NCI-H128 (cell line): ENCODE data around the gene DCAF4.
"Not testable (repeated sequence)": the region's sequence is repeated elsewhere in the genome, so short reads cannot be mapped to it uniquely, and the experiment has no call there.

Experiments
- DNase-seq: peaks from one replicate; lab custom pipeline; 2025; ENCODE audit not compliant: unreplicated experiment; lab: John Stamatoyannopoulos, UW

The DCAF4 gene

DNA sequence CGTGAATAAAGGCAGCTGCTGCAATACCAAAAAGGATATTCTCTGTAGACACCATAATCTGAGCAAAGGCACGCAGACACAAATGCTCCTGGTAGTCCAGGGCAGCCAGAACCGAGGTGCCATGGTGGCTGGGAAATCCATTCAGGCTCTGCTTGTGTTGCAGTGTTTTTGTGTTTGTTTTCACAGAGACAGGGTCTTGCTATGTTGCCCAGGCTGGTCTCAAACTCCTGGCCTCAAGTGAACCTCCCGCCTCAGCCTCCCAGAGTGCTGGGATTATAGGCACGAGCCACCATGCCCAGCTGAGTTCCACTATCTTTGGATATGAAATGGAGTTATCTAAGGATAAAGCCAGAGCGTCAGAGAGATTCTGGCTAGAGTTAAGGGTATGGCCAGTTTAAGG lies 39.8 kb downstream of the DCAF4 start:
- no peak for DNase-seq

DNA sequence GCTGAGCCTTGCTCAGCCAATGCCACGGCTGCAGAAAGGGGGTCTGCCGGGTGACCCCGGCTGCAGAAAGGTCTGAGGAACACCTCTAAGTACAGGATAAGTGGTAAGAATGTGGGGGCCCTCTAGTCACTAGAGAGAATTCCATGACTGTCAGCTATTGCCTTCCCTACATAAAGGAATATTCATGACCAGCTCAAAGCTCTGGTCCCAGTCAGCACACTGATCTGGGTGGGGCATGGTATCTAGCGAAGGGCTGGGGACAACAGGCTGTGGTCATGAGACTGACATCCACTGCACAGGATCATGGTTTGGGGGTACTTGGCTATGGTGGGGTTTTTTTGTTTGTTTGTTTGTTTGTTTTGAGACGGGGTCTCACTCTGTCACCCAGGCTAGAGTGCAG lies 42.1 kb downstream of the DCAF4 start:
- DNase-seq: no peak

DNA sequence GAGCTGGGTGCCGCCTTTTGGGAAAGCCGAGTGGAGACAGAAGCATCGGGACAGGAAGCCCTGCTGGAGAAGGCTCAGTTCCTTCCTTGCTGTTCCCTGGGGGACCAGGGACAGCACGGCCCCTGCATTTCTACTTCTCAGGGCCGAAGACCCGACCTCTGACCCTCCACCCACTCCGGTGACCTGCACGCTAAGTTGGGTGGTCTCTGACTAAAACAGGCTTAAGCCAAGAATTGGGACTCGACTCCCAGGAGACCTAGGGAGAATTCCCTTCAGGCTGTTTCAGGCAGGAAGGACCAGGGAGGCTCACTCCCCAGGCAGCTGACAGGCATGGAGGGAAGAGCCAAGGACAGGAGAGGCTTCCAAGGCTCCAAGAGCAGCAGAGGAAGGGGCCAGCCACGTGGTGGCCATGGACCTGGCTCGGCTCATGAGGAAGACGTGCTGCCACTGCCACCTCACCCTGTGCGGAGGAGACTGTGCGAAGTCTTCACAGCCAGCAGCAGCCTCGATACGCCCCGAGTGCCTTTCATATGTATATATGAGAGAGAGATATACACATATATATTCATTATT lies 43.9 kb downstream of the DCAF4 start:
- no peak for DNase-seq

DNA sequence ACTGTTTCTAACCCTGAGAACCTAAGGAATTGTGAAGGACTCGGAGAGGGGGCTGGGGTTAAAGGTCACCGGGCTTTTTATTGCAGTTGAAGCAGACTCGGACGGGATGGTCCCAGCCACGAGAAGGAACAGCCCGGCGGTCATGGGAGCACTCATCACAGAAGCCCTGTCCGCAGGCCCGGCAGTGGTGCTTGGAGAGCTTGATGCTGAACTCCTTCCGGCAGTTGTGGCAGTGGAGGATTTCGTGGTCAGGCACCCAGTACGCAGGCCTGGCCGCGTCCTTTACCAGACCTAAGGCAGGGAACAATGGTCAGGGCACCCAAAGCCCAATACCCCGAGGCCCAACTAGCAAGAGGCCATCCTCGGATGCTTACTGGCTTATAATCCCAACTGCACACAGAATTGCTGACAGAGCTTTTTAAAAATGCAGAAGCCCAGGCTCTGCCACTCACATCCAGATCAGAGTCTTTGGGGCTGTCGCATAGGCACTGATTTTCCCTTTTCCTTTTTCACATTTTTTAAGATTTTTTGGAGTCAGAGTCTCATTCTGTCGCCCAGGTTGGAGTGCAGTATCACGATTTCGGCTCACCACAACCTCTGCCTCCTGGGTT lies 44.7 kb downstream of the DCAF4 start:
- DNase-seq: no peak

DNA sequence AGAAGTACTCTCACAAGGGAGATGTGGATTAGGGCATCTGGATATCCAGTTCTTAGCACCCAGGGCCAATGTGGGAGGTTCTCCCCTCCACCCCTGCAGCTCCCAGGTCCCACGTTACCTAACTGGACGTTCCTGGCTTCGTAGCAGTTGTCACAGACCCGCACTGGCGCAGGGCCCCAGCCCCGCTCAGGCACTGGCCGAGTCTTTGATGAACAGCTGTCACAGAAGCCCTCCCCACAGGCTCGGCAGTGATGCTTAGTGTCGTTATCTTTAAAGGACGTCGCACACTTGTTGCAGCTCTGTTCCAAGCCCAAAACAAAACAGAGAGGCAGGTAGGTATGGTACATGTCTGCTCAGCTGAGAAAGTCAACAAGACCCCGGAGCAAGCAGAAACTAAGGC lies 48.4 kb downstream of the DCAF4 start:
- DNase-seq: no peak

DNA sequence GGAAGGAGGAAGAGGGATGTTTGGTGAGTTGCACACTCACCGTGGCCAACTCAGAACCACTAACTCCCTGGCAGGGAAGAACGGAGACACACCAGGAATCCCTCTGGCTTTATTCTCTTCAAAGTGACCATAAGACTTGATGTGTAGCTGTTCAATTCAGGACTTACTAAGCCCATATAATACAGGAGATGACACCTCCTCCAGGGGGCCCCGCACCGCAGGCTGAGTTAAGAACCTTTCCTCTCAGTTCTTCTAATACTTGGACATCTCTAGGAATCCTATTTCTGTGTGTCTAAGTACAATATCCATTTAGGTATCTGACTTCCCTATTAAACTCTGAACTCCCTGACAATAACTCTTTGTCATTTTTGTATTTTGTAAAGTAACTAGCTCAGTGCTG lies 49.5 kb downstream of the DCAF4 start:
- no peak for DNase-seq

DNA sequence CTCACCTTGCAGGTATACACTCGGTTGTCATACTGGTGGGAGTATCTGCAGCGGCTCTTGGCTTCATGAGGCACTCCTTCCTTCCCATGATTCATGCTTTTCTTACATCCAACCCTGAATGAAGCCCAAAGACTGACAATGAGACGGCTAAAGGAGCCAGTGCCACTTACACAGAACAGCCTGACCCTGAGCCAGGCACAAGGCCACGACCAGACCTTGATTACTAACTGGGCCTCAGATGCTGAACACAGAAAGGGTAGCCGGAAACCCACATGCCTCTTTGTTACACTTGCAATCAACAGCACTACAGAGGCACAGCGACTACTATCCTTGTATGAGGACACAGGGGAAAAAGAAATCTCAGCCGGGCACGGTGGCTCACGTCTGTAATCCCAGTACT lies 52.6 kb downstream of the DCAF4 start:
- DNase-seq: no peak

DNA sequence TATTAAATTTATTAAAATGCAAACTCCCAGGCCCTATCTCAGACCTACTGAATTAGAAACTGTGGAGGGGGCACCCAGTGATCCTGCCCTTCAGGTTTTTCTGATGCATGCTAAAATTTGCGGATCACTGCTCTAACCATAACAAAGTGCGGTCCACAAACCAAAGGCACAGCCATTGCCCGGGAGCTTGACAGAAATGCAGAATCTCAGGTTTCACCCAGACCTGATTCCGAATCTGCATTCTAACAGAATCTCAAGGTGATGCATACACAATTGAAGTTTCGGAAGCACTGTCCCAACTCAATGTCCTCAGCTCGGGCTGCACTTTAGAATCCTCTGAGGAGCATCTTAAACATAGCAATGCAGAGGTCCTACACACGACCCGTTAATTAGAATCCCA lies 54.6 kb downstream of the DCAF4 start:
- DNase-seq: no peak

DNA sequence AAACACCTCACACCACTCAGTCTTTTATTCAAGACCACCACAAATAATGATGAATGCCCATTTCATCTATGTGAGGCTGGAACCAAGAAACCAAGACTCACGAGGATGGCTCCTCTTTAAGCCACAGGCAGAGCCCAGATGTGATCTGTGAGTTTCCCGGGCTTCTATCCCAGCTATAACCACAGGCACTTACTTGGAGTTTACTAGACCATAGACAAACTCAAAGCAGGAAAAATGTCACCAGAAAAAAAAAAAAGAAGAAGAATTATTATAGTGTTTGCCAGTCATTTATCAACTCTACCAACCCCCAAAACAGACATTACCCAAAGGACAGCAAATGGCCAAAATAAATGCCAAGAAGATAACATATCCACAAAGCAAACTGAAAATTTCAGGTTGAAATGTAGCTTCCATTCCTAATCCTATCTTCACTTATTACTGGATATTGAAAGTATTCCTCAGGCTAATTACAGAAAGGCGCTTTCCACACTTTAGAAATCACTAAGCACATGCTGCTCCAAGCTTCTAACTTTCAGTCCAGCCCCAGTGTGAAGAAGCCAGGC lies 56.0 kb downstream of the DCAF4 start:
- DNase-seq: no peak

DNA sequence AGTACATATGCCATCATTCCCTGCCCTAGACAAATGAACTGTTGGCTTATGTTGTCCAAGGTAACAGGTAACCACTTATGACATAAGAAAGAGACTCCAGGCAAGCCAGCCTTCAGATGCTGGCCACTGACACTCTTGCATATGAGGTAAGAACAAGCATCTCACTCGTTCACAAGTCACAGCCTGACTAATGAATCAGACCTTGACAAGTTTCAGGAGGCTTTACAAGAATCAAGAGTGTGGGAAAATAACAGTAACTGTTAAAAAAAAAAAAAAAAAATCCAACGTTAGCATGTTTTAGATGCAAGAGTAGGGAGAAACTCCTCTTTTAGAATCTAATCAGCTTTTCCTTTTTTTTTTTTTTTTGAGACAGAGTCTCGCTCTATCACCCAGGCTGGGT lies 60.0 kb downstream of the DCAF4 start:
- no peak for DNase-seq

DNA sequence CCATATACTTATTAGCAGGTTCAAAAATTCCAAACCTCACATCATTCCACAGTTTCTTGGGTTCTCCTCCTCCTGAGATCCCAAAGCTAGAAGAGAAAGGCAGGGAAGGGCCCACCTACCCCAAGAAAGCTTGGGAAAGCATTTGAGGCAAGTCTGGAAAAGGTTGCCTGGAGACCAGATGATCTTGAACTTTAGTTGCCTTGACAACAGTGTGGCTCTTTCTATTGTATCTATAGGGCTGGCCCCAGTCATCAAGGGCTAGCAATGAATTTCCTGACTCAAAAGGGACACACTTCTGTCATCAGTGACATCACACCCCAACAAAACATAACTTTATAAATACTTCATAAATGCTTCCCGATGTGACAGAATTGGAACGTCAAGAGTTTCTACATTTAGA lies 60.6 kb downstream of the DCAF4 start:
- DNase-seq: no peak

DNA sequence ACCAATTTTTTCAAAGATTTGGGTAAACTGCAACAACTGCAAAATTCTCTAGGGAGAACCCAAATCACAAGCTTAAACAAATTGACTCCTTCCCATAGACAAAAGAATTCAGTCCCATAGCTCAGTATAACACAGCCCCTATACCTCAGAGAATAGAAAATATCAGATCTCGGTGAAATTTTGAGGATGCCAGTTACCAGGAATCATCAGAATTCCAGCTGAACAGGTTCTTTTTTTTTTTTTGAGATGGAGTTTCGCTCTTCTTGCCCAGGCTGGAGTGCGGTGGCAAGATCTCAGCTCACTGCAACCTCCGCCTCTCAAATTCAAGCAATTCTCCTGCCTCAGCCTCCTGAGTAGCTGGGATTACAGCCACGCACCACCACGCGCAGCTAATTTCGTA lies 63.9 kb downstream of the DCAF4 start:
- DNase-seq: no peak

DNA sequence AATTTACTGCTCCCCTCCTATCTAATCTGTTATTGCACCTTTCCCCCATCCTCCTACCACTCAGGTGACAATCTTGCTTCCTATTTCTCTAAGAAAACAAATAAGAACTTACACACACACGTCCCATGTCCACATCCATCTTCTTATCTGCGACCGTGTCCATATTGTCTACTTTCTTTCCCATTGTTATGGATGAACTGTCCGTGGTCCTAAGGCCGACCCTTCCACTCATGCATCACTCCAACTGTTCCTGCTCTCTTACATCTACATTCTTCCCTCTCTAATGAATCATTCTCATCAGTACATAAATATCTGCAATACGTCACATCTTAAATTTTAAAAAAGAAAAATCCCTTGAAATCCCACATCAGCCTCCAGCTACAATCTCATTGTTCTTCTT lies 70.7 kb downstream of the DCAF4 start:
- DNase-seq: no peak

DNA sequence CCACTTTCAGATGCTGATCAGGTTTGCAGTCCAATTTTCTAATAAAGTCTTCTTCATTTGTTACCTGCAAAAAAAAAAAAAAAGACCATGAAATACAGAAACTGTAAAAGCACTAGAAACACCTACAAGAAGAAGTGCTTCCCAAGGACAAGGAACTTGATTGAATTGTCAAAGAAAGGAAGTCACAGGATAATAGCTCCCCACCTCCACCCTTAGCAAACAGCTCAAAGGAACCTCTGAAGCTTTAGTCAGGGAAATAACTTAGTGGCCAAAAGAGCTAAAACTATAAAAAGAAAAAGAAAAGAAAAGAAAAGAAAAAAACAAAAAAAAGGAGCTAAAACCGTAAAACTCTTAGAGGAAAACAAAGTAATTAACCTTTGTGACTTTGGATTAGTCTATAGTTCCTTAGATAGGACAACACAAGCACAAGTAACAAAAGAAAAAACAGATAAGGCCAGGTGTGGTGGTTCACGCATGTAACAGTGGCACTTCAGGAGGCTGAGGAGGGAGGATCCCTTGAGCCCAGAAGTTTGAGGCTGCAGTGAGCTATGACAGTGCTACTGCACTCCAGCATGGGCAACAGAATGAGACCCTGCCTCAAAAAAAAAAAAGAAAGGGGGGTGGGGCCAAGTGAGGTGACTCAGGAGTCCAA lies 72.1 kb downstream of the DCAF4 start:
- no peak for DNase-seq

DNA sequence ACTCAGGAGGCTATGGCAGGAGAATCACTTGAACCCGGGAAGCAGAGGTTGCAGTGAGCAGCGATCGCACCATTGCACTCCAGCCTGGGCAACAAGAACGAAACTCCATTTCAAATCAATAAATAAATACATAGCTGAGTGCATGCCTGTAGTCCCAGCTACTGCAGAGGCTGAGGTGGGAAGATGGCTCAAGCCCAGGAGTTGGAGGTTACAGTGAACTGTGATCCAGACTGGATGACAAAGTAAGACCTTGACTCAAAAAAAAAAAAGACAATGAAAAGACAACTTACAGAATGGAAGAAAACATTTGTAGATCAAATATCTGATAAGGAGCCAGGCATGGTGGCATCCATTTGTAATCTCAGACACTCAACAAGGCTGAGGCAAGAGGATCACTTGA lies 73.1 kb downstream of the DCAF4 start:
- DNase-seq: no peak

DNA sequence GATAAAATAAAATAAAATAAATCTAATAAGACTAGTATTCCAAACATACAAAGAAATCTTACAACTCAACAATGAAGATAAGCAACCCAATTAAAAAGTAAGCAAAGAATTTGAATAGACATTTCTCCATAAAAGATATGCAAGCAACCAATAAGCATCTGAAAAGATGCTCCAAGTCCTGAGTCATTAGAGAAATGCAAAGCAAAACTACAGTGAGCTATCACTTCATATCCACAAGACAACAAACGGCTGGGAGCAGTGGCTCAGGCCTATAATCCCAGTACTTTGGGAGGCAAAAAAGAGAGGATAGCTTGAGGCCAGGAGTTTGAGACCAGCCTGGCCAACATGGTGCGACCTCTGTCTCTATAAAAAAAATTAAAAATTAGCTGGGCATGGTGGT lies 73.8 kb downstream of the DCAF4 start:
- no peak for DNase-seq

DNA sequence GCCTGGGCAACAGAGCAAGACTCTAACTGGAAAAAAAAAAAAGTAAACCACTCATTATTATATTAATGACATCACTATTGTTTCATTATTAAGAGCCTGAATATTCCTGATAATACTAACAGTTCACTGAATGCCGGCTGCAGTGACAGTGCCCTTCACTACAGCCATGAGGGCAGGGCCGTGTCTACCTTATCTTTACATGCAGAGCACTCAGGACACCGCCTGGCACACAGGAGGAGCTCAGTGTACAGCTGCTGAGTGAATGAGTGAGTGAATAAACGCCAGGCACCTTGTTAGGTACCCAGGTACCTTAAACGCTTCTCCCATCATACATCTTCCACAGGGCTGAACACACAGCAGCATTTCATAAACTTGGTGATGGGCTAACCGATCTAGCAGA lies 77.4 kb downstream of the DCAF4 start:
- no peak for DNase-seq

DNA sequence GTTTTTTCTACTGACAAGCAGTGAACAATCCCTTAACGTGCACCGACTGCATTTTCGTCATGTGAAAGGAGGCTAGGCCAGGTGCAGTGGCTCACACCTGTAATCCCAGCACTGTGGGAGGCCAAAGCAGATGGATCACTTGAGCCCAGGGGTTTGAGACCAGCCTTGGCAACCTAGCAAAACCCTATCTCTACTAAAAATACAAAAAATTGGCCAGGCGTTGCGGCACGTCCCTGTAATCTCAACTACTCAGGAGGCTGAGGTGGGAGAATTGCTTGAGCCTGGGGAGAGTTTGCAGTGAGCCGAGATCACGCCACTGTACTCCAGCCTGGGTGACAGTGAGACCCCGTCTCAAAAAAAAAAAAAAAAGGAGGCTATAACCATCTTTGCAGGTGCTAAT lies 78.4 kb downstream of the DCAF4 start:
- not testable (repeated sequence) for DNase-seq

DNA sequence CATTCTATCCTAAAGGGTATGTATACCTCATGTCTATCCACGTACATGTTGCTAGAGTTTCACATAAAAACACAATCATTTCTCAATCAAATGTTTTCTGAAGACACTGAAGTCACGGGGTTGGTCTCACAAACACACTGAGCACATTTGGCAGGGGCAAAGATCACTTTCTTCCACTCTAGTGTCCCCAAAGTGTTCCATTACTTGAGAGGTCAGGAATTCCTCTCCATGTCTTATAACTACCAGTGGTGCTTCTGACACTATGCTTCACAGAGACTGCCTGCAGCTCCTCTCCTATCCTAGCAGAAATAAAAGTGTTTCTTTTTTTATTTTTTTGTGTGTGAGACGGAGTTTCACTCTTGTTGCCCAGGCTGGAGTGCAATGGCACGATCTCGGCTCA lies 81.6 kb downstream of the DCAF4 start:
- no peak for DNase-seq

DNA sequence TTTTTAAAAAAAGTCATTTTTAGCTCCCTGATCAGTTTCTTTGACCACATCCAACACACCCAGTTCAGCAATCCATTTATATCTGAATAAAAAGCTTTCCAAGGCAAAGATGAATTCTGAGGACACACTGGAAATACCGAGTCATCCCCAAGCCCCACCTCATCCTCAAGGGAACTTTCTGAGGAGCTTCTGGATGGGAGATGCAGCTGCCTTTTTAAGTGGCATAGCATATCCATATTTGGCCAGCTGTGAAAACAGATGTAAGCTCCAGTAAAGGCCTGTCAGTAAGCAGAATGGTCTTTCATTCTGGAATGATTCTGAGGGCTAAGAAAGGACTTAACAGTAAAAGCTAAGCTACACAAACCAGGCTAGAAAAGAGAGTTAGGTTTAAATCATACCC lies 82.2 kb downstream of the DCAF4 start:
- no peak for DNase-seq
